GM10248 (cell line): ENCODE results near the gene PUM2.

ENCODE experiments used
- CTCF ChIA-PET: fragments of 300-600 bp; sonication (Branson Sonifier 250); formaldehyde crosslinking; extraction: SDS; loops from one replicate; lab custom pipeline; 2021; ENCODE audit warnings: antibody characterized with exemption; lab: Yijun Ruan, JAX
- POLR2A ChIA-PET: fragments of 350-650 bp; sonication (Branson Sonifier 250); formaldehyde crosslinking; extraction: SDS; loops from one replicate; lab custom pipeline; 2020; ENCODE audit warnings: antibody characterized with exemption; lab: Yijun Ruan, JAX
- DNase-seq: peaks from one replicate; pipeline ENCODE4 v3.0.0; 2012; ENCODE audit errors: extremely low spot score
- CTCF ChIP-seq: IDR thresholded peaks from 2 replicates; pipeline ENCODE4 v1.5.1; 2012; ENCODE audit warnings: mild to moderate bottlenecking, low read depth; ENCODE audit errors: extremely low read depth, missing control alignments, control extremely low read depth

Gene PUM2

GRCh38 chr2:20317197-20317596, 33.4 kb downstream of the PUM2 start:
- no peak for DNase-seq
- ChIA-PET CTCF (interaction anchor here (0.7 to 5.3 kb wide), 3 partner anchors 9 to 75 kb away, joined by 3 to 29 read pairs (median 3); no protein-coding TSS in a partner anchor), POLR2A (no interaction called here)
- no peak for TF ChIP-seq CTCF

- ChIA-PET CTCF (interaction anchor here (1.9 to 5.3 kb wide), 2 partner anchors 12 to 17 kb away, joined by 7 to 29 read pairs; no protein-coding TSS in a partner anchor), POLR2A (interaction anchor here (0.6 kb wide), 1 partner anchor 17 kb away, joined by 5 read pairs; no protein-coding TSS in a partner anchor)
- no peak for DNase-seq
- TF ChIP-seq CTCF = no peak
These were observed 35.8 kb downstream of the PUM2 start for GRCh38 chr2:20314562-20315501.

- CTCF ChIA-PET = interaction anchor here (1.4 to 5.3 kb wide), 3 partner anchors 9 to 16 kb away, joined by 3 to 29 read pairs (median 7); no protein-coding TSS in a partner anchor
- DNase-seq = no peak
- POLR2A ChIA-PET = interaction anchor here (0.7 to 0.9 kb wide), 2 partner anchors 8 to 133 kb away, joined by 3 to 5 read pairs; partner anchors contain the start of gene RHOB
- TF ChIP-seq CTCF = no peak
These were observed 37.0 kb downstream of the PUM2 start for GRCh38 chr2:20313659-20314058.

- CTCF ChIA-PET = interaction anchor here (0.9 to 1.8 kb wide), 5 partner anchors 11 to 293 kb away, joined by 3 to 9 read pairs (median 3); no protein-coding TSS in a partner anchor
- POLR2A ChIA-PET = no interaction called here
- no peak for TF ChIP-seq CTCF
- DNase-seq = no peak
These were observed 41.6 kb downstream of the PUM2 start for GRCh38 chr2:20309001-20309400.

- TF ChIP-seq CTCF = no peak
- CTCF ChIA-PET = interaction anchor here (1.8 kb wide), 1 partner anchor 10 kb away, joined by 9 read pairs; no protein-coding TSS in a partner anchor
- POLR2A ChIA-PET = no interaction called here
- no peak for DNase-seq
These were observed 43.3 kb downstream of the PUM2 start for GRCh38 chr2:20307311-20307710.

GRCh38 chr2:20304411-20304810, 46.2 kb downstream of the PUM2 start:
- ChIA-PET POLR2A (no interaction called here), CTCF (interaction anchor here (0.8 to 2.4 kb wide), 3 partner anchors 13 to 335 kb away, joined by 3 to 10 read pairs (median 8); no protein-coding TSS in a partner anchor)
- DNase-seq = no peak

More at GRCh38 chr2:20304411-20304810, 46.2 kb downstream of the PUM2 start:
- TF ChIP-seq CTCF = no peak
